ENCODE results near the gene ZNF282. TPM values are rescaled to one million over a fixed set of nuclear protein-coding genes. Genes with fewer than 3 reads are reported as not detected.

ZNF282 gene
- 25.3 and 27.5 TPM in 2 replicates for total RNA-seq
- 24.5 TPM for polyA plus RNA-seq (2012)

- DNase-seq (ENCODE audit: low read depth), result peak; percentile 97
Measured at GRCh38 chr7:149195180-149196150, at the start of gene ZNF282. TSS of gene ZNF282 (plus strand) at chr7:149195546. CDS start at chr7:149195590, 44 bp downstream.

DNA sequence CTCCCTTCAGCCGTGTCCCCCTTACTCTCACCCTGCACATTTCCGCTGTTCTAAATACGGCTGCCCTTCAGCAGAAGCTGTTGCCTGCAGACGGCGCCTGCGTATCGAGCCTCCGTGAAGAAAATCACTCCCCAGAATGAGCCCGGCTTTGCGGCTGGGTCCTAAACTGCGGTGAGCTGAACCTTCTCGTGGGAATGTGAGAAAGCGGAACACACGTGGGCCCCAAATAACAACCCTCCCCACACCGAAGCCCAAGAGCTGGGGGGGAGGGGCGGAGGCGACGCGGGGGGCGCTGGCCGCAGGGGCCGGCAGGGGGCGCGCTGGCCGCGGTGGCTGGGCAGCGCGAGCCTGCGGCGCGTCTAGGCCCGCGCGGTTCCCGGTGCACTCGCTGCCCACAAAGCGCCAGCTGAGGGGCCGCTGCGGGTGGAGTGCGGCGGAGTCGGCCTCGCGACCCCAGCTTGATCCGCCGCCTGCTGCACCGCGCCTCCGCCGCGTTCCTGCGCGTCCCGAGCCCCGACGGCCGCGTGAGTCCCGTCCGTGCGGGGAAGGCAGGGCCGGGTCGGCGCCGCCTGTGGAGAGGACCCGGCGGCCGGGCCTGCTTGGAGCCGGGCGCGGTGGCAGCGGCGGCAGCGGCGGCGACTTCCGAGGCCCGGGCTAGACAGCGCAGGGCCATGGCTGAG lies 48.1 kb upstream of the ZNF282 start, which contains the start of gene ZNF398:
ZNF398 (plus strand) TSS at position 382 of the 680 bp plus-strand sequence; CDS start at position 672, 290 bp downstream.
- DNase-seq (ENCODE audit: low read depth), result peak; percentile 89

- DNase-seq (ENCODE audit: low read depth), result peak; percentile 77
Measured at GRCh38 chr7:149147752-149148653, 47.3 kb upstream of the ZNF282 start.

GRCh38 chr7:149150981-149151380 lies 44.4 kb upstream of the ZNF282 start:
- no peak for DNase-seq (ENCODE audit: low read depth)

DNA sequence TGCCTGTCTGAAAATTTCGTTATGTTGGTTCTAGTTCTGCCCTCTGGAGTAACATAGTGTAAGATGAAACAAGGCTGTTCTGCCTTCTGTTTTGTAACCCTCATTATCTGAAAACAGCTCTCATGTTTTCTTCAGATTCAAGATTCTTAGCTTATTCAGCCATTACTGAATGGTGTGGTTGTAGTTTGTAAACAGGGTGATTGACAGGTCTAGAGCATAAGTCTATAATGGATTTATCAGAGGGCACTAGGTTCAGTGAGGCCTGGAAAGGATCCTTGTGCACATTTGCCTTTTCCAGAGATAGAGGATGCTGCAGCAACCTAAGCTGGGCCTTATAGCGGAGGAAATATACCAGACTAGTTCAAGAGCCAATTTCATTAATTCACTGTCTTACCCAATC lies 42.0 kb upstream of the ZNF282 start:
- no peak for DNase-seq (ENCODE audit: low read depth)

GRCh38 chr7:149154056-149154455 lies 41.3 kb upstream of the ZNF282 start:
- no peak for DNase-seq (ENCODE audit: low read depth)

- DNase-seq (ENCODE audit: low read depth), result no peak
Measured at GRCh38 chr7:149156898-149157297, 38.4 kb upstream of the ZNF282 start.

- no peak for DNase-seq (ENCODE audit: low read depth)
Measured at GRCh38 chr7:149161241-149161848, 34.0 kb upstream of the ZNF282 start.

- no peak for DNase-seq (ENCODE audit: low read depth)
Measured at GRCh38 chr7:149166142-149166541, 29.2 kb upstream of the ZNF282 start.

DNA sequence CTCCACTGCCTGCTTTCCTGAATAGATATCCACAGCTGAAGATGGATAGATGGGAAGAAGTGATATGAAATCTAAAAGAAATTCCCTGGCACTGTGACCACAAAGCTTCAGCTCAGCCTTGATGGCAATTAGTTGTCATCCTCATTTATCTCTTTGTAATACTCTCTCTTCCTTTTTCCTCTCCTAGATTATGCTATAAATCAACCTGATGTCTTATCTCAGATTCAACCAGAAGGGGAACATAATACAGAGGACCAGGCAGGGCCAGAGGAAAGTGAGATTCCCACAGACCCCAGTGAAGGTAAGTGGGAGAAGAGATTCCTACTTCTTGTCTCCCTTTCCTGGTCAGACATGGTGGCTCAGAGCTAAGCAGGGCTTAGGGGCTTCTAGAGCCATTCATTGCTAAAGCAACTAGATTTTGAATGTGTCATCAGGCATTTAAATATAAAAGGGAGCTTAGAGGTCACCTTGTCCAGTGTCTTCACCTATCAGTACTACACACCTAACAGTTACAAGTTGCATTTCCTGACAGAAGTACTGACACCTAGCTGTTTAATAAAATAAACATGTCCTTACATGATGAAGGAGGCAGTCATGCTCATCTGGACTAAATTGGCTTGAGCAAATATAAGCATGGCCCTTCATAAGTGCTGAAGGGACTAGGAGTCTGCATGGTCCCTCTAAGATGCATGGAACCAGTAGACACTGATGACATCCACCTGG lies 28.6 kb upstream of the ZNF282 start:
- DNase-seq (ENCODE audit: low read depth), result no peak

GRCh38 chr7:149171892-149172533 lies 23.3 kb upstream of the ZNF282 start:
- DNase-seq (ENCODE audit: low read depth), result no peak

- no peak for DNase-seq (ENCODE audit: low read depth)
Measured at GRCh38 chr7:149172534-149172920, 22.8 kb upstream of the ZNF282 start.

GRCh38 chr7:149175150-149175549 lies 20.2 kb upstream of the ZNF282 start:
- no peak for DNase-seq (ENCODE audit: low read depth)

GRCh38 chr7:149179241-149179640 lies 16.1 kb upstream of the ZNF282 start:
- DNase-seq (ENCODE audit: low read depth), result no peak

DNA sequence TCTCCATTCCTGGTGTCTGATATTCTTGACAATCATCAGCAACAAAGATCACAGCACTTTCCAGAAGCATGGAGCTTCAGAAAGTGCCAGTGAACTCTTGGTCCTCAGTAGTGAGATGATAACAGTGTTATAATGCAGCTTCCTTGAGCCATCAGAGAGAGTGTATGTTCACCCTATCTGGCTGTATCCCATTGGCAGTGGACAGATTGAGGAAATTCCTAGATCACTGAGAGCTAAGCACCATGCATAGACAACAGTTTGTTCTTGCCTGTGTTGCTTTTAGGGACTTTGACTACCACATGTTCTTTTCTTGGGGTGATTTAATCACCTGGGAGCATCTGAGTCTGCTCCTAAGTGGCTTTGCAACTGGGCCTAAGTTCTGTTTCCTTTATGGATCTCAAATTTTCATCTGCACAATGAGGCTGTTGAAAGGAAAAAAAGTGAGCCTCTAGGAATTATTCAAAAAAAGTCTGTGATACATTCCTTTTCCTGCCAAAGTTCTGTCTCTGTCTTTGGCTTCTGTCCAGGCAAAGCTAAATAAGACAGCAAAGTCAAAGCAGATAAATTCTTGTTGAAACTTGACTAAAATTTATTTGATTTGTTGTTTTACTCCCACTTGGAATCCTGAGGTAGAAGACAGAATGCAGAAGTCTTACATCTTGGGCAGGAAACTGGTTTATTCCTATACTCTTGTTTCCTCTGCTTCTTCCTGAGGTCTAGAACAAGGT lies 14.5 kb upstream of the ZNF282 start:
- peak; percentile 41 for DNase-seq (ENCODE audit: low read depth)

- DNase-seq (ENCODE audit: low read depth), result no peak
Measured at GRCh38 chr7:149181450-149181790, 13.9 kb upstream of the ZNF282 start.

DNA sequence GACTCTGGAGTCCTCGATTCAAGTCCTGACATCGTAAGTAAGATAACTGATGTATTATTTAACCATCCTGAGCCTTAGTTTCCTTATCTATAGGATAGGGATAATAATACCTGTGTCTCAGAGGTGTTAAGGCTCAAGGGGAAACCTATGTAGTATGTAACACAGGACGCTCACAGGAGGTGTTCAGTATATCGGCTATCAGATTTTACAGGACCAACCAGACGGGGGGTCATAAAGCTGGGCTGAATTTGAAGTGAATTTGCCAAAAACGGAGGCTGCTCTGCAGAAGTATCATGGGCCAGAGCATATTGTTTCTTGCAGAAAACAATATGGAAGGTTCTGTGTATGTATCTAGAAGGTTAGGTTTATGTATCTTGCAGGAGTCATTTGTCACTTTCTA lies 11.1 kb upstream of the ZNF282 start:
- DNase-seq (ENCODE audit: low read depth), result no peak

- no peak for DNase-seq (ENCODE audit: low read depth)
Measured at GRCh38 chr7:149188213-149188612, 7.1 kb upstream of the ZNF282 start.

All from myocyte (in vitro differentiated cells).